ENCODE data around the gene BCAR3. TPM values are rescaled to one million over a fixed set of nuclear protein-coding genes. Genes with fewer than 3 reads are reported as not detected.
A peak's percentile ranks its signal among the peaks of the same experiment; 100 is the strongest.

The BCAR3 gene
- total RNA-seq, 6 donors from 2014 or later, result 26.3 to 48.8 (median 31.9) TPM

DNA sequence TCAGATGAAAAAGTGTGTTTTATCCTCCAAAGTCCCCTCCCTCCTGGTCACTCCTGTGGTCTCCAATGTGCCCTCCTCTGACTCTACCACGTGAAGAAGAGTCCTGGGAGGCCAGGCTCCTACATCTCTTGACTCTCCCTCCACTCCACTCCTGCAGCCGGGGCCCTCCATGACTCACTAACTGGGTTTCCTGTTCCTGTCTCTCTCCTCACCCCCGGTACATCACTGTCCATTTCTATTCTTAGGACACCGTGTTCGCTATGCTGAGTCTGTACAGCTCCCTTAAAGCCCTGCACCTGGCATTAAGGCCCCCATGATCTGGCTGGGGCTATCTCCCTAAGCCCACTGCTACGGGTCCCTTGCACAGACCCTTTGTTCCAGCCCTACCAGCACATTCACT, 93.4 kb downstream of the BCAR3 start:
- Histone ChIP-seq H3K4me3 (no peak overlapping the region), H3K27ac (peak overlapping the region in 2 of 4 donors; percentile 21 to 41), H3K9me3 (no peaks in the 10 kb centered on the region), H3K36me3 (peaks cover 0 to 67% (median 16%) of the 10 kb centered on the region in 4 donors), H3K27me3 (no peaks in the 10 kb centered on the region), H3K4me1 (peaks cover 8 to 42% (median 34%) of the 10 kb centered on the region in 4 donors)
- WGBS, 2 donors, result 57 to 82% methylated on average over 6 of the region's 6 CpGs
- TF ChIP-seq POLR2AphosphoS5 (IDR thresholded peaks at IDR 0.05) (no peak), EP300 (IDR thresholded peaks at IDR 0.05) (no peak)
- DNase-seq (no peak), ATAC-seq (ENCODE audit: low FRiP score in 2 of 2) (no peak)

DNA sequence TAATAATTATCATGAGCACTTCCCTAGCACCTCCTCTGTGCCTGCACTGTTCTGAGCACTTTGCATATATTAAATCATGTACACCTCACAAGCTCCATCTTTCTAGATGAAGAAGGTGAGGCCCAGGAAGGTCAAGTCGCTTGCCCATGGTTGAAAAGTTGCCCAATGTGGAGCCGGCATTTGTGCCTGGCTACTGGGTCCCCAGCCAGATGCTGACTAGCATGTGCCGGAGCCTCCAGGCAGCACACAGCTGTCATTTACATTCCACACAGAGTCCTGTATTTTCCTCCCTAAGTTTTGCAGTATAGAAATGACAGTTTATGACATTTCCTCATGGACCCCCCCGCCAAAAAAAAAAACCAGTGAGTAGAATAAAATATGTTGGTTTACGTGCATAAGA, 94.3 kb downstream of the BCAR3 start:
- no peaks in the 10 kb centered on the region for H3K27me3 ChIP-seq
- H3K36me3 ChIP-seq, result peaks cover 0 to 75% (median 21%) of the 10 kb centered on the region in 4 donors
- no peak overlapping the region for H3K4me3 ChIP-seq
- WGBS, 2 donors, result 82 to 92% methylated on average over 3 to 5 of the region's 5 CpGs
- no peak for DNase-seq
- H3K27ac ChIP-seq, result peak overlapping the region in 1 of 4 donors; percentile 8
- ATAC-seq (ENCODE audit: low FRiP score in 2 of 2), result no peak
- H3K9me3 ChIP-seq, result no peaks in the 10 kb centered on the region
- peaks cover 8 to 42% (median 27%) of the 10 kb centered on the region in 4 donors for H3K4me1 ChIP-seq
- no peak for TF ChIP-seq POLR2A (IDR thresholded peaks at IDR 0.05)
- no peak for TF ChIP-seq POLR2AphosphoS5 (IDR thresholded peaks at IDR 0.05)
- TF ChIP-seq, protein P1, sequence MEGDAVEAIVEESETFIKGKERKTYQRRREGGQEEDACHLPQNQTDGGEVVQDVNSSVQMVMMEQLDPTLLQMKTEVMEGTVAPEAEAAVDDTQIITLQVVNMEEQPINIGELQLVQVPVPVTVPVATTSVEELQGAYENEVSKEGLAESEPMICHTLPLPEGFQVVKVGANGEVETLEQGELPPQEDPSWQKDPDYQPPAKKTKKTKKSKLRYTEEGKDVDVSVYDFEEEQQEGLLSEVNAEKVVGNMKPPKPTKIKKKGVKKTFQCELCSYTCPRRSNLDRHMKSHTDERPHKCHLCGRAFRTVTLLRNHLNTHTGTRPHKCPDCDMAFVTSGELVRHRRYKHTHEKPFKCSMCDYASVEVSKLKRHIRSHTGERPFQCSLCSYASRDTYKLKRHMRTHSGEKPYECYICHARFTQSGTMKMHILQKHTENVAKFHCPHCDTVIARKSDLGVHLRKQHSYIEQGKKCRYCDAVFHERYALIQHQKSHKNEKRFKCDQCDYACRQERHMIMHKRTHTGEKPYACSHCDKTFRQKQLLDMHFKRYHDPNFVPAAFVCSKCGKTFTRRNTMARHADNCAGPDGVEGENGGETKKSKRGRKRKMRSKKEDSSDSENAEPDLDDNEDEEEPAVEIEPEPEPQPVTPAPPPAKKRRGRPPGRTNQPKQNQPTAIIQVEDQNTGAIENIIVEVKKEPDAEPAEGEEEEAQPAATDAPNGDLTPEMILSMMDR (IDR thresholded peaks at IDR 0.05), result no peak
- no peak for TF ChIP-seq EP300 (IDR thresholded peaks at IDR 0.05)

DNA sequence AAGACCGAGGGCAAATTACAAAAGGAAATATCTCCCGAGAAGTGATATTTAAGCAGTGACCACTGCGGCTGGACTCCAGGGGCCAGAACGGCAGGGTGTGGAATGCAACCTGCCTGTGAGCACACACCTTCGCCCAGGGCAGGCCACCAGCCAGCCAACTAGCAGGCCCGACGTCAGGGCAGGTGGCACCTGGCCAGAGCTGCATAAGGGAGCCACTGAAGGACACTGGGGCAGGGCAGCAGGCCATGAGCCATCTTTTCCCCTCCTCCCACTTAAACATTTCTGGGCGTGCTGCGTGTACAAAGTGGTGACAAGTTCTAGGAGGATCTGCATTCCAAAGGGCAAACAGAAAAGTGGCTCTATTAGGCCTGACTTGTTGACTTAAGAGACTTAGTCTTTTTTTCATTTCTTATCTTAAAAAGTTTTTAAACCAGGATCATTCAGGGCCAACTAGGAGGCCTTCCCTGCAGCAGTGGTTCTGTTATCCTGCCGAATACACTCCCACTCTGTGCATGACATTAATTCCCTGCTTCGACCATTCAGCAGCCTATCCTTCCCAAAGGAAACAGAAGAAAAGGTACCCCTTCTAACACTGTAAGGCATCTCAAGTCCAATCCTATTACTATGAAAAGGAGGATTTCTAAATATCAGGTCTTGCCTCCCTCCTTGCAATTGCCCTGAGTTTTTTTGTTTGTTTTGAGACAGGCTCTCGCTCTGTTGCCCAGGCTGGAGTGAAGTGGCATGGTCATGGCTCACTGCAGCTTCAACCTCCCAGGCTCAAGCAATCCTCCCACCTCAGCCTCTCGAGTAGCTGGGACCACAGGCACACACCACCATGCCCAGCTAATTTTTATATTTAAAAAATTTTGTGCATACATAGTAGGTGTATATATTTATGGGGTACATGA, 96.3 kb downstream of the BCAR3 start:
- Histone ChIP-seq H3K9me3 (no peaks in the 10 kb centered on the region), H3K4me1 (peaks cover 3 to 31% (median 15%) of the 10 kb centered on the region in 4 donors), H3K36me3 (peaks cover 0 to 88% (median 29%) of the 10 kb centered on the region in 4 donors), H3K27ac (peak overlapping the region; percentile 74 to 85 (median 78)), H3K4me3 (peak overlapping the region in 3 of 4 donors; percentile 27 to 40 (median 34)), H3K27me3 (no peaks in the 10 kb centered on the region)
- peak; percentile 93 to 96 for DNase-seq
- TF ChIP-seq POLR2AphosphoS5 (IDR thresholded peaks at IDR 0.05), result peak in 1 of 2 donors; percentile 71
- TF ChIP-seq POLR2A (IDR thresholded peaks at IDR 0.05), result peak in 3 of 4 donors; percentile 33 to 80 (median 45)
- TF ChIP-seq, protein P1 (IDR thresholded peaks at IDR 0.05), result peak in 1 of 6 experiments; percentile 5
- peak in 3 of 4 donors; percentile 23 to 81 (median 43) for TF ChIP-seq EP300 (IDR thresholded peaks at IDR 0.05)
- 58 to 74% methylated on average over 11 to 13 of the region's 13 CpGs for WGBS, 2 donors
- ATAC-seq (ENCODE audit: low FRiP score in 2 of 2), result peak; percentile 85 to 94

DNA sequence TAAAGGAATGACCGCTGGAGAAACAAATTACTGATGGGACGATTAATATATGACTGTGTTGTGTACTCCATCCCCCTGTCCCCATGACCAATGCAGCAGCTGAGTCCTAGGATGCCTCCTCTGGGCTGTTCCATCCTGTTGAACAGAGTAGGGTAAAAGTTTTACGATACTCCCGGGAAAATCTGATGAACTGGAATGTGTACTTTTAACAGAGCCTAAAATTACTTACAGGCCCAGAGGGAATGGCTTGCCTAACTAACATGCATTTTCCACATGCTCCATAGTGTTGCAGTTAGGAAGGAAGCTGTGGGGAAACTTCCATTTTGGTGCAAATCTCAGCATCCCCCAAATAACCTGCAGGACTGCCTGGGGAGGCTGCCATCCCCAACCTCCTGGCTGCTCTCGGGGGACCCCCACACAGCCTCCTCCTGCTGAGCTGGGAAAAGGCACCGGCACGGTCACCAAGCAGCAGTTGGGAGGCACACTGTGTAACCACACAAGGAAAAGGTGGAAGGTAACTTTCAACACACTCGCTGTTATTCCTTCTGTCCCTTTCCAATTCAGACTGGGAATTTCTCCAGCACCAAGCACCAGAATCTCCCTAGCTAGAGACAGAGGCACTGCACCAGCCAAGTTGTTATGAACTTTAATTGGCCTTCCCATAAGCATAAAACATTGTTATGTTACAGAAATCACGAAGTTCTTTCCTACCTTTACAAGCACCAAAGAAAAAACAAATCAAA, 97.2 kb downstream of the BCAR3 start:
- peaks cover 0 to 89% (median 28%) of the 10 kb centered on the region in 4 donors for H3K36me3 ChIP-seq
- no peaks in the 10 kb centered on the region for H3K9me3 ChIP-seq
- DNase-seq (no peak), ATAC-seq (ENCODE audit: low FRiP score in 2 of 2) (peak; percentile 8 to 33)
- no peaks in the 10 kb centered on the region for H3K27me3 ChIP-seq
- H3K27ac ChIP-seq, result peak overlapping the region; percentile 74 to 85 (median 78)
- H3K4me1 ChIP-seq, result peaks cover 11 to 38% (median 18%) of the 10 kb centered on the region in 4 donors
- WGBS, 2 donors, result 70 to 76% methylated on average over 8 to 9 of the region's 9 CpGs
- H3K4me3 ChIP-seq, result peak overlapping the region in 3 of 4 donors; percentile 27 to 40 (median 34)
- TF ChIP-seq, protein P1 (IDR thresholded peaks at IDR 0.05), result peak in 2 of 6 experiments; percentile 7 to 32
- no peak for TF ChIP-seq POLR2A (IDR thresholded peaks at IDR 0.05)
